ENCODE results near the gene MYOD1.

DNA sequence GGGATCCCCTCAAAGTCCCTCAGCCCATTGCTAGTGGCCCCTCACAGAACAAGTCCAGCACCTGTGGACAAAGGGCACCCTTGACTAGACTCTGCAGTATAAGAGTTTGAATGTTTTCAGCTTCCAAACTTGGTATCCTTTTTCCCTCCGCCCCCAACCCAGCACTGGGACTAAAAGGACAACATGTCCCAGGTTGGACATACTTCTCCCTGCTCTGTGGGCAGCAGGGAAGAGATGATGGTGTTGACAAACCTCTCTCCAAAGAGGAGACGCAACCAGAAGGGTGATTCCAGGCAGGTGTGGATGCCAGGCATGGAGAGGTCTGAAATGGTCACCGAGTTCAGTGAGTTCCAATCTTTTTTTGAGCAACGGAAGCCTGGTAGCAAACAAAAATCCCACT, 4.5 kb upstream of the MYOD1 start:
- TF ChIP-seq CTCF (IDR thresholded peaks at IDR 0.05) (no peak), EZH2phosphoT487 (IDR thresholded peaks at IDR 0.05) (no peak)
